K562 (cell line): ENCODE data around the gene ENHO. TPM values are rescaled to one million over a fixed set of nuclear protein-coding genes. Genes with fewer than 3 reads are reported as not detected.

ENCODE experiments used
- CCNT2 ChIP-seq: IDR thresholded peaks from 2 replicates; pipeline ENCODE4 v1.6.1; 2011; ENCODE audit warnings: borderline replicate concordance, low read depth, mild to moderate bottlenecking, moderate library complexity, mixed read lengths, low read length; ENCODE audit not compliant: insufficient read length; ENCODE audit errors: extremely low read depth
- CREB1 ChIP-seq, 2 experiments: sonication (generic) in 1 of 2; formaldehyde crosslinking in 1 of 2; IDR thresholded peaks; 2 replicates each; pipeline versions ENCODE4 v1.6.1 to v1.8.0; 2012 to 2022; ENCODE audit warnings: inconsistent platforms in 1 of 2, mild to moderate bottlenecking in 1 of 2, missing genetic modification reagents in 1 of 2, moderate library complexity in 1 of 2
- CTBP1 ChIP-seq: fragments of 450-650 bp; IDR thresholded peaks from 2 replicates; pipeline ENCODE4 v1.6.1; 2016; ENCODE audit warnings: borderline replicate concordance
- CTCF ChIP-seq, 3 experiments: IDR thresholded peaks in 2 of 3; conservative IDR thresholded peaks in 1 of 3; 2 replicates each; pipeline ENCODE4 v1.5.1; 2011 to 2012; ENCODE audit warnings: low read length in 3 of 3, mild to moderate bottlenecking in 3 of 3, control low read depth in 2 of 3, improper control_type of control experiment in 1 of 3, inconsistent platforms in 1 of 3, low read depth in 1 of 3, mixed read lengths in 1 of 3, moderate library complexity in 1 of 3; ENCODE audit not compliant: insufficient read depth in 2 of 3
- CXXC5 ChIP-seq: fragments of 250-450 bp; sonication (Bioruptor Pico); IDR thresholded peaks from 2 replicates; pipeline ENCODE4 v1.8.0; 2022; ENCODE audit warnings: inconsistent platforms, mild to moderate bottlenecking, moderate library complexity
- DEAF1 ChIP-seq: fragments of 450-650 bp; formaldehyde crosslinking; IDR thresholded peaks from 2 replicates; pipeline ENCODE4 v1.4.0; 2020; ENCODE audit warnings: mild to moderate bottlenecking, moderate library complexity
- E2F6 ChIP-seq, 2 experiments: IDR thresholded peaks; 2 replicates each; pipeline ENCODE4 v1.6.1; 2011; ENCODE audit warnings: borderline replicate concordance in 1 of 2, control low read depth in 1 of 2, low read depth in 1 of 2, low read length in 1 of 2, mild to moderate bottlenecking in 1 of 2, mixed read lengths in 1 of 2, moderate library complexity in 1 of 2; ENCODE audit not compliant: insufficient read depth in 1 of 2, insufficient read length in 1 of 2, poor library complexity in 1 of 2, severe bottlenecking in 1 of 2; ENCODE audit errors: extremely low read depth in 1 of 2
- GTF2E2 ChIP-seq: fragments of 200-800 bp; sonication (Bioruptor generic); IDR thresholded peaks from 2 replicates; pipeline ENCODE4 v1.6.1; 2016; ENCODE audit warnings: missing genetic modification characterization, missing compliant biosample characterization
- L3MBTL2 ChIP-seq: fragments of 450-650 bp; IDR thresholded peaks from 2 replicates; pipeline ENCODE4 v1.6.1; 2016; ENCODE audit warnings: mild to moderate bottlenecking, moderate library complexity
- MAX ChIP-seq: sonication (generic); formaldehyde crosslinking; IDR thresholded peaks from 2 replicates; pipeline ENCODE4 v1.9.0; 2022; ENCODE audit warnings: mild to moderate bottlenecking, missing genetic modification reagents
- MEIS2 ChIP-seq: fragments of 450-650 bp; IDR thresholded peaks from 2 replicates; pipeline ENCODE4 v1.6.1; 2014; ENCODE audit warnings: mild to moderate bottlenecking; ENCODE audit not compliant: partially characterized antibody
- NFATC3 ChIP-seq: fragments of 450-650 bp; IDR thresholded peaks from 2 replicates; pipeline ENCODE4 v1.6.1; 2017; ENCODE audit warnings: mild to moderate bottlenecking
- NFXL1 ChIP-seq: fragments of 450-650 bp; formaldehyde crosslinking; IDR thresholded peaks from 2 replicates; pipeline ENCODE4 v1.4.0; 2021; ENCODE audit warnings: mild to moderate bottlenecking
- RB1 ChIP-seq: fragments of 450-650 bp; IDR thresholded peaks from 2 replicates; pipeline ENCODE4 v1.6.1; 2017; ENCODE audit warnings: low read depth, mild to moderate bottlenecking
- SNIP1 ChIP-seq: fragments of 450-650 bp; IDR thresholded peaks from 2 replicates; pipeline ENCODE4 v1.7.1; 2017; ENCODE audit warnings: low read depth, mild to moderate bottlenecking
- TEAD4 ChIP-seq, 2 experiments: sonication (generic) in 1 of 2; formaldehyde crosslinking in 1 of 2; IDR thresholded peaks; 2 replicates each; pipeline versions ENCODE4 v1.6.1 to v1.8.0; 2012 to 2022; ENCODE audit warnings: borderline replicate concordance in 1 of 2, inconsistent platforms in 1 of 2, low read length in 1 of 2, mild to moderate bottlenecking in 1 of 2, missing genetic modification reagents in 1 of 2
- UBTF ChIP-seq, 2 experiments: IDR thresholded peaks; 2 replicates each; pipeline ENCODE4 v1.6.1; 2012; ENCODE audit warnings: improper control_type of control experiment in 2 of 2, low read depth in 2 of 2, low read length in 2 of 2, borderline replicate concordance in 1 of 2
- ZNF79 ChIP-seq: fragments of 250-450 bp; sonication (Bioruptor Pico); IDR thresholded peaks from 2 replicates; pipeline ENCODE4 v1.4.0; 2020; ENCODE audit warnings: low read depth, mild to moderate bottlenecking, moderate library complexity
- polyA plus RNA-seq, 8 experiments: library from polyadenylated mRNA; depleted of rRNA in 4 of 8; stranded (reverse) in 5 of 8; unstranded in 3 of 8; fragments of >200 nt; fragmentation: Nextera tagmentation in 2 of 8; fragmentation: Illumina TruSeq in 1 of 8; extraction: Ambion mirVana in 2 of 8; extraction: Trizol in 1 of 8; gene quantifications; 2 replicates each; pipeline versions ENCODE4 v1.2.1 to v1.2.3, GENCODE V29; 2011 to 2014; ENCODE audit warnings: inconsistent platforms in 1 of 8, missing spikeins in 1 of 8
- total RNA-seq, 7 experiments: library from RNA; depleted of rRNA in 6 of 7; stranded (reverse); fragments of >200 nt in 6 of 7; fragmentation: Illumina TruSeq in 2 of 7; extraction: Trizol in 2 of 7; gene quantifications; 2 replicates each; pipeline versions ENCODE4 v1.2.1 to v1.2.3, GENCODE V29; 2011 to 2021; ENCODE audit warnings: low replicate concordance in 1 of 7

ENHO gene
- total and polyA plus RNA-seq, 9 of the 15 experiments (the other 6 are each of a cell fraction or from before 2014, with no cell fraction given) = 0.24 TPM; not detected in 8

GRCh38 chr9:34522971-34523797 lies at the start of gene ENHO (continued):
- TF ChIP-seq CTCF (IDR thresholded peaks at IDR 0.05 in 2 of 3, conservative IDR thresholded peaks at IDR 0.05 in 1 of 3; ENCODE audit: insufficient read depth in 2 of 3, low read depth in 1 of 3, low read length in 3 of 3) (no peak), SNIP1 (peak; percentile 76), CXXC5 (CRISPR knock-in tag) (peak; percentile 58), UBTF (IDR thresholded peaks at IDR 0.05; ENCODE audit: borderline replicate concordance in 1 of 2, low read depth in 2 of 2, low read length in 2 of 2) (peak in 1 of 2 experiments; percentile 95; a peak in 2 of 4 replicates), L3MBTL2 (peak; percentile 46; the same call in 1 of the 2 replicates), NFXL1 (CRISPR knock-in tag) (no peak), CTBP1 (peak; percentile 81), DEAF1 (CRISPR knock-in tag) (peak; percentile 59), CREB1 (IDR thresholded peaks at IDR 0.05) (no peak), CREB1 (CRISPR knock-in tag; IDR thresholded peaks at IDR 0.05) (no peak), ZNF79 (CRISPR knock-in tag) (no peak), MEIS2 (no peak), E2F6 (IDR thresholded peaks at IDR 0.05; ENCODE audit: borderline replicate concordance in 1 of 2, extremely low read depth in 1 of 2, insufficient read depth in 1 of 2, insufficient read length in 1 of 2, low read depth in 1 of 2, low read length in 1 of 2, poor library complexity in 1 of 2, severe bottlenecking in 1 of 2) (peak; percentile 38 to 81), TEAD4 (IDR thresholded peaks at IDR 0.05; ENCODE audit: low read length) (no peak), TEAD4 (CRISPR knock-in tag; IDR thresholded peaks at IDR 0.05; ENCODE audit: borderline replicate concordance) (no peak), NFATC3 (peak; percentile 99), CCNT2 (peak; percentile 49), RB1 (peak; percentile 58; the same call in 1 of the 2 replicates), GTF2E2 (tag) (no peak), MAX (CRISPR knock-in tag) (peak; percentile 68; the same call in 1 of the 2 replicates)
